Type B pancreatic cell (in vitro differentiated cells): ENCODE measurements around the gene LRCH1. TPM values are rescaled to one million over a fixed set of nuclear protein-coding genes. Genes with fewer than 3 reads are reported as not detected.

Experiments used
- DNase-seq: peaks from one replicate; pipeline ENCODE4 v3.0.0; 2021; ENCODE audit warnings: mixed read lengths; ENCODE audit not compliant: unreplicated experiment; ENCODE audit errors: extremely low spot score
- H3K27ac Mint-ChIP-seq: 2 replicates; pipeline ENCODE4 v1.8.0; 2021; ENCODE audit warnings: mild to moderate bottlenecking, mixed read lengths
- H3K27me3 Mint-ChIP-seq: 2 replicates; pipeline ENCODE4 v1.8.0; 2021; ENCODE audit warnings: mixed read lengths
- H3K36me3 Mint-ChIP-seq: 2 replicates; pipeline ENCODE4 v1.8.0; 2021; ENCODE audit warnings: mixed read lengths
- H3K4me1 Mint-ChIP-seq: one replicate; pipeline ENCODE4 v1.8.0; 2021; ENCODE audit warnings: mixed read lengths; ENCODE audit not compliant: unreplicated experiment
- H3K4me3 Mint-ChIP-seq: 2 replicates; pipeline ENCODE4 v1.8.0; 2021; ENCODE audit warnings: mild to moderate bottlenecking, mixed read lengths
- H3K9me3 Mint-ChIP-seq: 2 replicates; pipeline ENCODE4 v1.8.0; 2021; ENCODE audit warnings: mixed read lengths
- total RNA-seq: library from RNA; stranded (reverse); gene quantifications from 2 replicates; pipeline ENCODE4 v1.2.1, GENCODE V29; 2021; ENCODE audit warnings: low replicate concordance
- TF ChIP-seq, protein P1 (sequence below): fragments of 200-600 bp; sonication (generic); conservative IDR thresholded peaks from 2 replicates; pipeline ENCODE4 v1.5.0; 2021; ENCODE audit warnings: antibody characterized with exemption, mild to moderate bottlenecking

The LRCH1 gene
- total RNA-seq, 1 donor from 2014 or later, result 23.0 TPM

DNA sequence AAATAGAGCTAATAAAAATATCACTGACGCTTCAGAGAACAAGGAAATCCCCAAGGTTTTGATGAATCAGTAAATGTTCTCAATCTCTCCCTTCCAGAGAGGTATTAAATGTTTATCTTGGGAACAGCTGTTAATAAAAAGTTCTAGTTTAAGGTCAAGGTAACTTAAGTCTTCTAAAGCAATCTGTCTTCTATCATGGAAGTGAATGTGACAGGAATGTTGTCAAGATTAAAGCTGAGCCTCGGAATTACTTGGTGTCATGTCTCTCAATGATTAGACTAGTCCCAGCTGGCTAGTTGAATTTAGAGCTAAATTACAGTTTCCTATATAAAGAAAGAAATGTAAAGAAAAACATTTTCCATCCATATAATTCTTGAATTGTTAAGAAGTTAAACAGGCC, 220.6 kb downstream of the LRCH1 start:
- Mint-ChIP-seq H3K27me3 (no peaks in the 10 kb centered on the region), H3K27ac (no peak overlapping the region), H3K4me3 (no peak overlapping the region), H3K9me3 (no peaks in the 10 kb centered on the region), H3K4me1 (no peaks in the 10 kb centered on the region), H3K36me3 (peaks cover 42% of the 10 kb centered on the region)
- no peak for DNase-seq
- TF ChIP-seq, protein P1, sequence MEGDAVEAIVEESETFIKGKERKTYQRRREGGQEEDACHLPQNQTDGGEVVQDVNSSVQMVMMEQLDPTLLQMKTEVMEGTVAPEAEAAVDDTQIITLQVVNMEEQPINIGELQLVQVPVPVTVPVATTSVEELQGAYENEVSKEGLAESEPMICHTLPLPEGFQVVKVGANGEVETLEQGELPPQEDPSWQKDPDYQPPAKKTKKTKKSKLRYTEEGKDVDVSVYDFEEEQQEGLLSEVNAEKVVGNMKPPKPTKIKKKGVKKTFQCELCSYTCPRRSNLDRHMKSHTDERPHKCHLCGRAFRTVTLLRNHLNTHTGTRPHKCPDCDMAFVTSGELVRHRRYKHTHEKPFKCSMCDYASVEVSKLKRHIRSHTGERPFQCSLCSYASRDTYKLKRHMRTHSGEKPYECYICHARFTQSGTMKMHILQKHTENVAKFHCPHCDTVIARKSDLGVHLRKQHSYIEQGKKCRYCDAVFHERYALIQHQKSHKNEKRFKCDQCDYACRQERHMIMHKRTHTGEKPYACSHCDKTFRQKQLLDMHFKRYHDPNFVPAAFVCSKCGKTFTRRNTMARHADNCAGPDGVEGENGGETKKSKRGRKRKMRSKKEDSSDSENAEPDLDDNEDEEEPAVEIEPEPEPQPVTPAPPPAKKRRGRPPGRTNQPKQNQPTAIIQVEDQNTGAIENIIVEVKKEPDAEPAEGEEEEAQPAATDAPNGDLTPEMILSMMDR, result no peak

DNA sequence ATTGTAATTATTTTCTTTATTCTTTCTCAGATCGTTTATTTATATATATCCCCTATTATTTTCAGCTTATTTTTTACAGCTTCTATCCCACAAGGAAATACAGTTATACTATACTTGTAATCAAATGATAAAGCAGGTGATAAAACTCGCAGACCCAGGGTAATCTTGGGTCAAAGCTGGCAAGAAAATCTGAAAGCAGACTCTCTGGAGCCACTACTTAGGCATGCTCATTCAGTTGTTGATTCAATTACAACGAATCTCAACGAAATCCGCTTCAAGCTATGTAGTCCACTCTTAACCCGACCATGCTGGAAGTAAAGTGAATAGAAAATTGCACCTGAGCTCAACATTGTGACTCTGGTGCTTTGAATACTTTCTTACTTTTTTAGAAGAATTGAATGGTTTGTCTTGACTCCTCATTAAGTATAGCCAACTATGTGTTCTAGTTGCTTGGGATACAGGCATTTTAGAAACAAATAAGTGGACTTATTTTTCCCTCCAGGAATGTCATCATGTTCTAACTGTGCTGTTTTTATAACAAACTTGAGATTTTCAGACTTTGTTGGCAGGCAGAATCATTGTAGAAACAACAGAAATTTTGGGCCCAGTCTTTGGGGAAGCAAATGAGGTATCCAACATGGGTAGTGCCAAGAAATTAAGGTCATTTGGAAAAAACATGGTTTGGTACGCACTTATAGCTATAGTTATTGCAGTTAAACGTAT, 222.6 kb downstream of the LRCH1 start:
- H3K4me1 Mint-ChIP-seq, result no peaks in the 10 kb centered on the region
- no peaks in the 10 kb centered on the region for H3K9me3 Mint-ChIP-seq
- no peak overlapping the region for H3K4me3 Mint-ChIP-seq
- TF ChIP-seq, protein P1, result no peak
- H3K27ac Mint-ChIP-seq, result no peak overlapping the region
- no peak for DNase-seq
- no peaks in the 10 kb centered on the region for H3K27me3 Mint-ChIP-seq
- peaks cover 43% of the 10 kb centered on the region for H3K36me3 Mint-ChIP-seq

DNA sequence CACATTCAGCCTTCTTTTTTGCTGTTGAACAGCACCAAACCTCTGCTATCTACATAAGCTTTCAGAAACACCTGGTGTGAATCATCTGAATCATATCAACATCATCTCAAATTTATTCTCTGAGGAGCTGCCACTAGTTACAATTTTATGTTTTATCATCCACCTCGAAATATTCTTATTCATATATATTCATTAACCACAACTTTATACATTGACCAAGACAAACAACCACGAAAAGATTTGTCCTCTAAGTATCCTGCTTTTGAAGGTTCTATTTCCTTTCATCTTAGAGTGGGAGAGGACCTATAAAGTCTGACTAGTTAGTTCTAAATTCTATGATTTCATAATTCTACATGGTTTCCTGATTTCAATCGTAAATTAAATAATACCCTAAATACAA, 225.1 kb downstream of the LRCH1 start:
- no peak overlapping the region for H3K27ac Mint-ChIP-seq
- H3K4me3 Mint-ChIP-seq, result no peak overlapping the region
- H3K36me3 Mint-ChIP-seq, result peaks cover 44% of the 10 kb centered on the region
- H3K9me3 Mint-ChIP-seq, result no peaks in the 10 kb centered on the region
- DNase-seq, result no peak
- TF ChIP-seq, protein P1, result no peak
- H3K4me1 Mint-ChIP-seq, result no peaks in the 10 kb centered on the region
- no peaks in the 10 kb centered on the region for H3K27me3 Mint-ChIP-seq

DNA sequence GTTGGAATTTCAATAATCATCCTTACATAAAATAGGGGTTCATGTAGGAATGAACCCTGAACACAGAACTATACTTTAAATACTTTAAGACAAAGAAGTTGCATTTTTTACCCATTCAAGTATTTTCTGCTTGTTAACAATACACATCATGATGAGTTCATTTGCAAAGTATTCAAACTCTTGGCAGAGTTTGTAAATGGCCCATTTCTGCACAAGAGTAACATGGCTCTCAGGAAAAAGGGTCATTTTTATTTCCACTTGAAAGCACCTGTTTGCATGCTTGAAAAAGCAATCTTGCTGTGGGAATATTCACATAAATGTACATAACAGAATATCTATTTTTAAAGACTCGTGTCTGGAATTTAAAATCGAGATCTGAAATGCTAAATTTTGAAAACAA, 225.9 kb downstream of the LRCH1 start:
- Mint-ChIP-seq H3K27me3 (no peaks in the 10 kb centered on the region), H3K4me1 (no peaks in the 10 kb centered on the region), H3K27ac (no peak overlapping the region), H3K4me3 (no peak overlapping the region), H3K36me3 (peaks cover 41% of the 10 kb centered on the region), H3K9me3 (no peaks in the 10 kb centered on the region)
- TF ChIP-seq, protein P1, result no peak
- DNase-seq, result no peak

DNA sequence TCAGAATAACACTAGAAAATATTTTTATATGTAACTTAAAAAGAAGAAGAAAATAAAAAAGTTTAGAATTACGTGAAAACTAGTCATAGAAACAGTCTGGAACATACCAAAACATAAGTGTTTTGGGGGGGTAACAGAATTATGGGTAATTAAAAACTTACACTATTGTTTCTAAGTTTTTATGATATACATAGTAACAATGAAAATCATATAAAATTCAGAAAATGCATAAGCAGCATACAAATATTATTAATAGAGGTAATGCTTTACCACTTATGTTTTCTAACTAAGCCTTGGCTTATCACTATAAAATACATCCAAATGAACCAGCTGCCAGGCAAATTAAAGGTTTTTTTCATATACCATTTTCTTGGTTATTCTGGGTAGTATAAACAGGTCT, 229.1 kb downstream of the LRCH1 start:
- H3K9me3 Mint-ChIP-seq, result no peaks in the 10 kb centered on the region
- H3K27ac Mint-ChIP-seq, result no peak overlapping the region
- peaks cover 31% of the 10 kb centered on the region for H3K36me3 Mint-ChIP-seq
- no peaks in the 10 kb centered on the region for H3K27me3 Mint-ChIP-seq
- H3K4me1 Mint-ChIP-seq, result no peaks in the 10 kb centered on the region
- no peak for DNase-seq
- H3K4me3 Mint-ChIP-seq, result no peak overlapping the region
- TF ChIP-seq, protein P1, result no peak

DNA sequence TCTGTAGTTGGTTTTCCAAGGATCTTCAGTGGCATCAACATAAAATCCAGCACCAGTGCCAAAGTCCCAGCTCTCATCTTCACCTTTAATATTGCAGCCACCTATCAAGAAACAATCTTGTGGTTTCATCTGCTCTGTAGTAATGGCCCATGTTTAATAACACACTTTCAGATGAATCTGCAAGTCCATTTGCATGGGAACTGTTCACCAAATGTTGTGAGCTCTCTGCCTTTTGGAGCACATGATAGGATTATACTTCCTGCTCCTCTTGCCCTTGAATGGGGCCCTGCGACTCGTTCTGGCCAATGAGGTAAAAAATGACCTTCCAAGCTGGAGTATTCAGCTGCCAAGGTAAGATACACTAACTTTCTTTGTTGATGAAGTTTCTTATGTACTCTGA, 229.7 kb downstream of the LRCH1 start:
- H3K36me3 Mint-ChIP-seq, result peaks cover 31% of the 10 kb centered on the region
- H3K9me3 Mint-ChIP-seq, result no peaks in the 10 kb centered on the region

More for the DNA sequence above, 229.7 kb downstream of the LRCH1 start:
- TF ChIP-seq, protein P1, result no peak
- Mint-ChIP-seq H3K27me3 (no peaks in the 10 kb centered on the region), H3K4me1 (no peaks in the 10 kb centered on the region), H3K4me3 (no peak overlapping the region), H3K27ac (no peak overlapping the region)
- no peak for DNase-seq
